K562 (cell line): ENCODE measurements around the gene ZMYND15. TPM values are rescaled to one million over a fixed set of nuclear protein-coding genes. Genes with fewer than 3 reads are reported as not detected.

Source experiments
- BRCA1 ChIP-seq, 2 experiments: fragments of 450-650 bp in 1 of 2; sonication (generic) in 1 of 2; formaldehyde crosslinking in 1 of 2; IDR thresholded peaks; 2 replicates each; pipeline versions ENCODE4 v1.5.0 to v1.6.1; 2017 to 2020; ENCODE audit warnings: mild to moderate bottlenecking in 1 of 2, missing genetic modification reagents in 1 of 2
- C11orf30 ChIP-seq: fragments of 450-650 bp; IDR thresholded peaks from 2 replicates; pipeline ENCODE4 v1.6.1; 2016; ENCODE audit warnings: low read depth, mild to moderate bottlenecking
- CAMTA2 ChIP-seq: fragments of 250-450 bp; sonication (Bioruptor Pico); conservative IDR thresholded peaks from 2 replicates; pipeline ENCODE4 v1.5.1; 2022
- CHD4 ChIP-seq: fragments of 200-600 bp; sonication (generic); IDR thresholded peaks from 3 replicates; pipeline ENCODE4 v1.6.1; 2012; ENCODE audit warnings: low read depth, mild to moderate bottlenecking, mixed read lengths, low read length, inconsistent platforms; ENCODE audit not compliant: insufficient read depth, insufficient replicate concordance, poor library complexity, severe bottlenecking
- CTBP1 ChIP-seq: fragments of 450-650 bp; IDR thresholded peaks from 2 replicates; pipeline ENCODE4 v1.6.1; 2016; ENCODE audit warnings: borderline replicate concordance
- FOXM1 ChIP-seq, 2 experiments: fragments of 450-650 bp in 1 of 2; sonication (generic) in 1 of 2; formaldehyde crosslinking in 1 of 2; IDR thresholded peaks; 2 replicates each; pipeline versions ENCODE4 v1.6.1 to v1.9.0; 2017 to 2022; ENCODE audit warnings: low read depth in 2 of 2, mild to moderate bottlenecking in 2 of 2, missing genetic modification reagents in 1 of 2, moderate library complexity in 1 of 2
- GTF2A2 ChIP-seq: IDR thresholded peaks from 2 replicates; pipeline ENCODE4 v1.6.1; 2016; ENCODE audit warnings: mild to moderate bottlenecking, missing genetic modification characterization, missing compliant biosample characterization
- HNRNPUL1 ChIP-seq: fragments of 200-400 bp; formaldehyde crosslinking; IDR thresholded peaks from 2 replicates; pipeline ENCODE4 v1.6.1; 2017; ENCODE audit warnings: low read length
- KDM4B ChIP-seq, 2 experiments: fragments of 450-650 bp in 1 of 2; sonication (generic) in 1 of 2; IDR thresholded peaks; 2 replicates each; pipeline ENCODE4 v1.6.1; 2016 to 2017; ENCODE audit warnings: borderline replicate concordance in 2 of 2, antibody characterized with exemption in 1 of 2, low read depth in 1 of 2, mild to moderate bottlenecking in 1 of 2
- L3MBTL2 ChIP-seq: fragments of 450-650 bp; IDR thresholded peaks from 2 replicates; pipeline ENCODE4 v1.6.1; 2016; ENCODE audit warnings: mild to moderate bottlenecking, moderate library complexity
- MYBL2 ChIP-seq, 2 experiments: fragments of 450-650 bp in 1 of 2; sonication (generic) in 1 of 2; formaldehyde crosslinking in 1 of 2; IDR thresholded peaks; 2 replicates each; pipeline versions ENCODE4 v1.6.1 to v1.8.1; 2017 to 2022; ENCODE audit warnings: borderline replicate concordance in 1 of 2, inconsistent platforms in 1 of 2, low read depth in 1 of 2, mild to moderate bottlenecking in 1 of 2, missing genetic modification reagents in 1 of 2, moderate library complexity in 1 of 2
- TAF7 ChIP-seq: fragments of 450-650 bp; IDR thresholded peaks from 2 replicates; pipeline ENCODE4 v1.6.1; 2016; ENCODE audit warnings: missing genetic modification characterization, missing compliant biosample characterization
- TAL1 ChIP-seq: fragments of 450-650 bp; IDR thresholded peaks from 2 replicates; pipeline ENCODE4 v1.6.1; 2016; ENCODE audit warnings: mild to moderate bottlenecking
- ZFP1 ChIP-seq: fragments of 450-650 bp; formaldehyde crosslinking; IDR thresholded peaks from 2 replicates; pipeline ENCODE4 v1.4.0; 2020; ENCODE audit warnings: mild to moderate bottlenecking, mixed read lengths
- ZNF133 ChIP-seq: fragments of 250-450 bp; sonication (Bioruptor Pico); IDR thresholded peaks from 2 replicates; pipeline ENCODE4 v1.4.0; 2020; ENCODE audit warnings: mild to moderate bottlenecking
- ZNF764 ChIP-seq: fragments of 250-450 bp; sonication (Bioruptor Pico); IDR thresholded peaks from 2 replicates; pipeline ENCODE4 v1.4.0; 2020; ENCODE audit warnings: low read depth, mild to moderate bottlenecking, moderate library complexity
- polyA plus RNA-seq, 8 experiments: library from polyadenylated mRNA; depleted of rRNA in 4 of 8; stranded (reverse) in 5 of 8; unstranded in 3 of 8; fragments of >200 nt; fragmentation: Nextera tagmentation in 2 of 8; fragmentation: Illumina TruSeq in 1 of 8; extraction: Ambion mirVana in 2 of 8; extraction: Trizol in 1 of 8; gene quantifications; 2 replicates each; pipeline versions ENCODE4 v1.2.1 to v1.2.3, GENCODE V29; 2011 to 2014; ENCODE audit warnings: inconsistent platforms in 1 of 8, missing spikeins in 1 of 8
- total RNA-seq, 7 experiments: library from RNA; depleted of rRNA in 6 of 7; stranded (reverse); fragments of >200 nt in 6 of 7; fragmentation: Illumina TruSeq in 2 of 7; extraction: Trizol in 2 of 7; gene quantifications; 2 replicates each; pipeline versions ENCODE4 v1.2.1 to v1.2.3, GENCODE V29; 2011 to 2021; ENCODE audit warnings: low replicate concordance in 1 of 7
- TF ChIP-seq, protein P1 (sequence below): sonication (generic); formaldehyde crosslinking; IDR thresholded peaks from 2 replicates; pipeline ENCODE4 v1.8.1; 2023; ENCODE audit warnings: mild to moderate bottlenecking, missing genetic modification reagents
- TF ChIP-seq, protein P2 (sequence below): sonication (generic); IDR thresholded peaks from 2 replicates; pipeline ENCODE4 v1.6.1; 2016
- TF ChIP-seq, protein P3 (sequence below): fragments of 450-650 bp; IDR thresholded peaks from 2 replicates; pipeline ENCODE4 v1.6.1; 2017; ENCODE audit warnings: mild to moderate bottlenecking, moderate library complexity
- TF ChIP-seq, protein P4 (sequence below): sonication (generic); formaldehyde crosslinking; IDR thresholded peaks from 2 replicates; pipeline ENCODE4 v1.8.0; 2022; ENCODE audit warnings: mild to moderate bottlenecking, missing genetic modification reagents
- TF ChIP-seq, protein P5 (sequence below): fragments of 450-650 bp; formaldehyde crosslinking; IDR thresholded peaks from 2 replicates; pipeline ENCODE4 v1.4.0; 2020; ENCODE audit warnings: mild to moderate bottlenecking, moderate library complexity

Gene ZMYND15
- total and polyA plus RNA-seq, 9 of the 15 experiments (the other 6 are each of a cell fraction or from before 2014, with no cell fraction given) = 0.09 TPM; not detected in 8

DNA sequence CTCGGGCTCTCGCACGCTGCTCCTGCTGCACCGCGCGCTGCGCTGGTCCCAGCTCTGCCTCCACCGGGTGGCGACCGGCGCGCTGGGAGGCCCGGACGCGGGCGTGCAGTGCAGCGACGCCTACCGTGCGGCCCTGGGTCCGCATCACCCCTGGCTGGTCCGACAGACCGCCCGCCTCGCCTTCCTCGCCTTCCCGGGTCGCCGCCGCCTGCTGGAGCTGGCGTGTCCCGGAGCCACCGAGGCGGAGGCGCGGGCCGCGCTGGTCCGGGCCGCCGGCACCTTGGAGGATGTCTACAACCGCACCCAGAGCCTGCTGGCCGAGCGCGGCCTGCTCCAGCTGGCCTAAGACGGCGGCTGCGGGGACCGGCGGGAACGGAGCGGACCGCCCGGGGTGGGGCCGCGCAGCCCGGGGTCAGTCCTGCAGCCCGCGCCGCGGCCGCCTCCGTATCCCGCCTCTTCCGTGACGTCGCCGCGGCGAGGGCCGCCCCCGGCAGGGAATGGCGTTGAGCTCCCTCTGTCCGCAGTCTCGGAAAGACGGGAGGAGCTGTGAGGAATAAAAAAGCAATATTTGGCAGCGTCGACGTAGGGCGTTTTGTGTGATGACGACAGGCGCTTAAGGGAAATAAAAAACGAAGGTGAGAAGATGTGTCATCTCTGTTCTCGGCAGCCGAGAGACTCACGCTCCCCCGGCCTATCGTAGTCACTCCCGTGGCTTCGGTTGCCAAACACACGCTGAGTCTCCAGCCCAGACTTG, 50.5 kb downstream of the ZMYND15 start (continued):
- no peak for TF ChIP-seq C11orf30
- TF ChIP-seq GTF2A2 (tag) = no peak
- TF ChIP-seq, protein P1, sequence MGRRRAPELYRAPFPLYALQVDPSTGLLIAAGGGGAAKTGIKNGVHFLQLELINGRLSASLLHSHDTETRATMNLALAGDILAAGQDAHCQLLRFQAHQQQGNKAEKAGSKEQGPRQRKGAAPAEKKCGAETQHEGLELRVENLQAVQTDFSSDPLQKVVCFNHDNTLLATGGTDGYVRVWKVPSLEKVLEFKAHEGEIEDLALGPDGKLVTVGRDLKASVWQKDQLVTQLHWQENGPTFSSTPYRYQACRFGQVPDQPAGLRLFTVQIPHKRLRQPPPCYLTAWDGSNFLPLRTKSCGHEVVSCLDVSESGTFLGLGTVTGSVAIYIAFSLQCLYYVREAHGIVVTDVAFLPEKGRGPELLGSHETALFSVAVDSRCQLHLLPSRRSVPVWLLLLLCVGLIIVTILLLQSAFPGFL (CRISPR knock-in tag) = peak; percentile 81; the same call in 1 of the 2 replicates
- TF ChIP-seq, protein P2, sequence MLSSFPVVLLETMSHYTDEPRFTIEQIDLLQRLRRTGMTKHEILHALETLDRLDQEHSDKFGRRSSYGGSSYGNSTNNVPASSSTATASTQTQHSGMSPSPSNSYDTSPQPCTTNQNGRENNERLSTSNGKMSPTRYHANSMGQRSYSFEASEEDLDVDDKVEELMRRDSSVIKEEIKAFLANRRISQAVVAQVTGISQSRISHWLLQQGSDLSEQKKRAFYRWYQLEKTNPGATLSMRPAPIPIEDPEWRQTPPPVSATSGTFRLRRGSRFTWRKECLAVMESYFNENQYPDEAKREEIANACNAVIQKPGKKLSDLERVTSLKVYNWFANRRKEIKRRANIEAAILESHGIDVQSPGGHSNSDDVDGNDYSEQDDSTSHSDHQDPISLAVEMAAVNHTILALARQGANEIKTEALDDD = no peak
- no peak for TF ChIP-seq CAMTA2 (CRISPR knock-in tag)
- TF ChIP-seq, protein P3, sequence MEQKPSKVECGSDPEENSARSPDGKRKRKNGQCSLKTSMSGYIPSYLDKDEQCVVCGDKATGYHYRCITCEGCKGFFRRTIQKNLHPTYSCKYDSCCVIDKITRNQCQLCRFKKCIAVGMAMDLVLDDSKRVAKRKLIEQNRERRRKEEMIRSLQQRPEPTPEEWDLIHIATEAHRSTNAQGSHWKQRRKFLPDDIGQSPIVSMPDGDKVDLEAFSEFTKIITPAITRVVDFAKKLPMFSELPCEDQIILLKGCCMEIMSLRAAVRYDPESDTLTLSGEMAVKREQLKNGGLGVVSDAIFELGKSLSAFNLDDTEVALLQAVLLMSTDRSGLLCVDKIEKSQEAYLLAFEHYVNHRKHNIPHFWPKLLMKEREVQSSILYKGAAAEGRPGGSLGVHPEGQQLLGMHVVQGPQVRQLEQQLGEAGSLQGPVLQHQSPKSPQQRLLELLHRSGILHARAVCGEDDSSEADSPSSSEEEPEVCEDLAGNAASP = no peak
- no peak for TF ChIP-seq ZFP1 (CRISPR knock-in tag)
- TF ChIP-seq CTBP1 = peak; percentile 98
- no peak for TF ChIP-seq TAL1
- no peak for TF ChIP-seq FOXM1 (IDR thresholded peaks at IDR 0.05; ENCODE audit: low read depth)
- TF ChIP-seq FOXM1 (CRISPR knock-in tag; IDR thresholded peaks at IDR 0.05; ENCODE audit: low read depth) = peak; percentile 40; the same call in 1 of the 2 replicates
- no peak for TF ChIP-seq KDM4B (IDR thresholded peaks at IDR 0.05; ENCODE audit: borderline replicate concordance in 2 of 2, low read depth in 1 of 2)
- no peak for TF ChIP-seq BRCA1 (IDR thresholded peaks at IDR 0.05)
- no peak for TF ChIP-seq BRCA1 (CRISPR knock-in tag; IDR thresholded peaks at IDR 0.05)
- no peak for TF ChIP-seq CHD4
- TF ChIP-seq TAF7 (tag) = no peak
- peak; percentile 94 for TF ChIP-seq L3MBTL2
- no peak for TF ChIP-seq MYBL2 (IDR thresholded peaks at IDR 0.05; ENCODE audit: low read depth)
- TF ChIP-seq MYBL2 (CRISPR knock-in tag; IDR thresholded peaks at IDR 0.05; ENCODE audit: borderline replicate concordance) = no peak
- TF ChIP-seq, protein P4, sequence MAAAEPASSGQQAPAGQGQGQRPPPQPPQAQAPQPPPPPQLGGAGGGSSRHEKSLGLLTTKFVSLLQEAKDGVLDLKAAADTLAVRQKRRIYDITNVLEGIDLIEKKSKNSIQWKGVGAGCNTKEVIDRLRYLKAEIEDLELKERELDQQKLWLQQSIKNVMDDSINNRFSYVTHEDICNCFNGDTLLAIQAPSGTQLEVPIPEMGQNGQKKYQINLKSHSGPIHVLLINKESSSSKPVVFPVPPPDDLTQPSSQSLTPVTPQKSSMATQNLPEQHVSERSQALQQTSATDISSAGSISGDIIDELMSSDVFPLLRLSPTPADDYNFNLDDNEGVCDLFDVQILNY (CRISPR knock-in tag) = peak; percentile 46; the same call in 1 of the 2 replicates
- no peak for TF ChIP-seq ZNF133 (CRISPR knock-in tag)
- no peak for TF ChIP-seq HNRNPUL1
- TF ChIP-seq, protein P5, sequence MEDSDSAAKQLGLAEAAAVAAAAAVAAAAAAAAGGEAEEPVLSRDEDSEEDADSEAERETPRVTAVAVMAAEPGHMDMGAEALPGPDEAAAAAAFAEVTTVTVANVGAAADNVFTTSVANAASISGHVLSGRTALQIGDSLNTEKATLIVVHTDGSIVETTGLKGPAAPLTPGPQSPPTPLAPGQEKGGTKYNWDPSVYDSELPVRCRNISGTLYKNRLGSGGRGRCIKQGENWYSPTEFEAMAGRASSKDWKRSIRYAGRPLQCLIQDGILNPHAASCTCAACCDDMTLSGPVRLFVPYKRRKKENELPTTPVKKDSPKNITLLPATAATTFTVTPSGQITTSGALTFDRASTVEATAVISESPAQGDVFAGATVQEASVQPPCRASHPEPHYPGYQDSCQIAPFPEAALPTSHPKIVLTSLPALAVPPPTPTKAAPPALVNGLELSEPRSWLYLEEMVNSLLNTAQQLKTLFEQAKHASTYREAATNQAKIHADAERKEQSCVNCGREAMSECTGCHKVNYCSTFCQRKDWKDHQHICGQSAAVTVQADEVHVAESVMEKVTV = no peak
- peak; percentile 75; the same call in 1 of the 2 replicates for TF ChIP-seq ZNF764 (CRISPR knock-in tag)
